ENCODE results near the gene CEACAM3.

Gene CEACAM3

DNA sequence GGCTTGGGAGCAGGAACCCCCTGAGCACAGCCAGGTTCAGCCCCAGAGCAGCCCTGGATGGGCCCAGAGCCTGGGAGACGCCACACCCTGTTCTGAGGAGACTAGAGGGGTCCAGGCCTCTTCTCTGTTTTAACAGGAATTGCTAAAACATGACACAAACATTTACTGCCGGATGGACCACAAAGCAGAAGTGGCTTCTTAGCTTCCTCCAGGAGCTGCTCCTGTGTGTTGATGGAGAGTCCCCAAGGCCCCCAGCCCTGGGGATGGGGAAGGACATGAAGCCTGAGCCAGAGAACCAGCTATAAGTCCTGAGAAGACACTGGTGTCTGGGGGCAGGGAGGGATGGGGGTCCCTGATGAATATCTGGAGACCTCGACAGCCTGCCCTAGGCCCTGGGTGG lies 14.6 kb downstream of the CEACAM3 start:
- H3K4me2 ChIP-seq (ENCODE audit: low read depth, low read length, poor library complexity, severe bottlenecking), result no peak overlapping the region
- no peaks in the 10 kb centered on the region for H3F3A ChIP-seq (ENCODE audit: low read depth)
- no peak for TF ChIP-seq EZH2phosphoT487 (IDR thresholded peaks at IDR 0.05; ENCODE audit: borderline replicate concordance)
- TF ChIP-seq, protein P1, sequence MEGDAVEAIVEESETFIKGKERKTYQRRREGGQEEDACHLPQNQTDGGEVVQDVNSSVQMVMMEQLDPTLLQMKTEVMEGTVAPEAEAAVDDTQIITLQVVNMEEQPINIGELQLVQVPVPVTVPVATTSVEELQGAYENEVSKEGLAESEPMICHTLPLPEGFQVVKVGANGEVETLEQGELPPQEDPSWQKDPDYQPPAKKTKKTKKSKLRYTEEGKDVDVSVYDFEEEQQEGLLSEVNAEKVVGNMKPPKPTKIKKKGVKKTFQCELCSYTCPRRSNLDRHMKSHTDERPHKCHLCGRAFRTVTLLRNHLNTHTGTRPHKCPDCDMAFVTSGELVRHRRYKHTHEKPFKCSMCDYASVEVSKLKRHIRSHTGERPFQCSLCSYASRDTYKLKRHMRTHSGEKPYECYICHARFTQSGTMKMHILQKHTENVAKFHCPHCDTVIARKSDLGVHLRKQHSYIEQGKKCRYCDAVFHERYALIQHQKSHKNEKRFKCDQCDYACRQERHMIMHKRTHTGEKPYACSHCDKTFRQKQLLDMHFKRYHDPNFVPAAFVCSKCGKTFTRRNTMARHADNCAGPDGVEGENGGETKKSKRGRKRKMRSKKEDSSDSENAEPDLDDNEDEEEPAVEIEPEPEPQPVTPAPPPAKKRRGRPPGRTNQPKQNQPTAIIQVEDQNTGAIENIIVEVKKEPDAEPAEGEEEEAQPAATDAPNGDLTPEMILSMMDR (conservative IDR thresholded peaks at IDR 0.05; ENCODE audit: low read length), result no peak
- H3K9me3 ChIP-seq (ENCODE audit: insufficient read depth, low read depth, low read length), result no peaks in the 10 kb centered on the region
- no peak overlapping the region for H3K4me3 ChIP-seq (ENCODE audit: low read length, poor library complexity, severe bottlenecking)
- no peaks in the 10 kb centered on the region for H3K9me2 ChIP-seq (replicated peaks; ENCODE audit: low read depth, low read length)
- no peaks in the 10 kb centered on the region for H3K79me2 ChIP-seq (ENCODE audit: insufficient read depth, low read length)
- H3K27me3 ChIP-seq (ENCODE audit: insufficient read depth, low read length, poor library complexity, severe bottlenecking), result no peaks in the 10 kb centered on the region
- no peak overlapping the region for H3K9ac ChIP-seq (ENCODE audit: low read depth, low read length, poor library complexity, severe bottlenecking)
- no peaks in the 10 kb centered on the region for H4K20me1 ChIP-seq (ENCODE audit: insufficient read depth, low read length, poor library complexity, severe bottlenecking)
- no peak overlapping the region for H2AFZ ChIP-seq (ENCODE audit: low read length)
- H3K4me1 ChIP-seq (ENCODE audit: insufficient read depth, low read length, poor library complexity, severe bottlenecking), result no peaks in the 10 kb centered on the region
- H3K36me3 ChIP-seq (ENCODE audit: insufficient read depth, low read length), result no peaks in the 10 kb centered on the region

DNA sequence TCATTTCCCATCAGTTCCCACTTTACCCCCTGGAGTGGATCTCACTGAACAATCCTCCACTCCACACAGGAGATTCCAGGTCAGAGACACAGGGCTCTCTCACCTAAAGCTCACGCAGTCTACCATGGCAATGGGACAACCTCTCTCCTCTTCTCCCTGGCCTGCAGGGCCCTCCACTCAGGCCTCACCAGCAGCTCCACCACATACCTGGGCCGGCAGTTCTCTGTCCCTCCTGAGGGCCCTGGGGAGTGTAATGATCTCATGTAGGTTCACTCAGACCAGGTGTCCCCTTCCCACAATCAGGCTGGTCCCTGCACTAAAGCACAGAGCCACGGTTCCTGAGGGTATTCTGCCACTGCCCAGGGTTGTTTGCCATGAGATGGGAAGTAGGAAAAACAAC lies 15.6 kb downstream of the CEACAM3 start:
- no peaks in the 10 kb centered on the region for H3K79me2 ChIP-seq (ENCODE audit: insufficient read depth, low read length)
- H3K9ac ChIP-seq (ENCODE audit: low read depth, low read length, poor library complexity, severe bottlenecking), result no peak overlapping the region
- H3K4me2 ChIP-seq (ENCODE audit: low read depth, low read length, poor library complexity, severe bottlenecking), result no peak overlapping the region

DNA sequence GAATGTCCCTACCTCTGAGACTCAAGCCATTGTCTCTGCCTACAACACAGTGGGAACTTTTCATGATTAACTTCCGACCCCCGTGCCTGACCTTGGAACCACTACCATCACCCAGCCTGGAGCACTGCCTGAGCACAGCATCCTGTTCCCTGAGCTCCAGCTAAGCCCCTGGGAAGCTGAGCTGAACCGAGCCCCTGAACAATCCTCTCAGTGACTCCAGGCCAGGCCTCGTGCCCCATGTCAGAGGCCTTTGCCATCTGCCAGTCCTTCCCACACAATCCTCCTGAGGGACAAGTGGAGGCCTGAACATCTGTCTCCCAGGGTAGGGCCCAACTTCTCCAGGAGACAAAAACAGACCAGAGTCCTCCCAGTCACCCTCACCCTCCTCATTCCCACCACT lies 17.5 kb downstream of the CEACAM3 start:
- Histone ChIP-seq H3K4me1 (ENCODE audit: insufficient read depth, low read length, poor library complexity, severe bottlenecking) (no peaks in the 10 kb centered on the region), H3K36me3 (ENCODE audit: insufficient read depth, low read length) (no peaks in the 10 kb centered on the region), H3K9me3 (ENCODE audit: insufficient read depth, low read depth, low read length) (no peaks in the 10 kb centered on the region), H3K4me3 (ENCODE audit: low read length, poor library complexity, severe bottlenecking) (no peak overlapping the region), H3F3A (ENCODE audit: low read depth) (no peaks in the 10 kb centered on the region), H3K4me2 (ENCODE audit: low read depth, low read length, poor library complexity, severe bottlenecking) (no peak overlapping the region), H2AFZ (ENCODE audit: low read length) (no peak overlapping the region), H3K79me2 (ENCODE audit: insufficient read depth, low read length) (no peaks in the 10 kb centered on the region), H3K9me2 (replicated peaks; ENCODE audit: low read depth, low read length) (no peaks in the 10 kb centered on the region), H3K27me3 (ENCODE audit: insufficient read depth, low read length, poor library complexity, severe bottlenecking) (no peaks in the 10 kb centered on the region), H3K9ac (ENCODE audit: low read depth, low read length, poor library complexity, severe bottlenecking) (no peak overlapping the region), H4K20me1 (ENCODE audit: insufficient read depth, low read length, poor library complexity, severe bottlenecking) (no peaks in the 10 kb centered on the region)
- TF ChIP-seq, protein P1 (conservative IDR thresholded peaks at IDR 0.05; ENCODE audit: low read length), result no peak
- no peak for TF ChIP-seq EZH2phosphoT487 (IDR thresholded peaks at IDR 0.05; ENCODE audit: borderline replicate concordance)

More for the DNA sequence above, 15.6 kb downstream of the CEACAM3 start:
- Histone ChIP-seq H3F3A (ENCODE audit: low read depth) (no peaks in the 10 kb centered on the region), H4K20me1 (ENCODE audit: insufficient read depth, low read length, poor library complexity, severe bottlenecking) (no peaks in the 10 kb centered on the region), H3K4me3 (ENCODE audit: low read length, poor library complexity, severe bottlenecking) (no peak overlapping the region), H3K4me1 (ENCODE audit: insufficient read depth, low read length, poor library complexity, severe bottlenecking) (no peaks in the 10 kb centered on the region), H3K9me3 (ENCODE audit: insufficient read depth, low read depth, low read length) (no peaks in the 10 kb centered on the region), H3K36me3 (ENCODE audit: insufficient read depth, low read length) (no peaks in the 10 kb centered on the region), H3K27me3 (ENCODE audit: insufficient read depth, low read length, poor library complexity, severe bottlenecking) (no peaks in the 10 kb centered on the region), H2AFZ (ENCODE audit: low read length) (no peak overlapping the region), H3K9me2 (replicated peaks; ENCODE audit: low read depth, low read length) (no peaks in the 10 kb centered on the region)
- TF ChIP-seq, protein P1 (conservative IDR thresholded peaks at IDR 0.05; ENCODE audit: low read length), result no peak
- no peak for TF ChIP-seq EZH2phosphoT487 (IDR thresholded peaks at IDR 0.05; ENCODE audit: borderline replicate concordance)
